Hepatocyte (in vitro differentiated cells): Measurements from ENCODE around the gene CREB5.

Experiments
- EZH2 ChIP-seq: fragments of 200-600 bp; sonication (generic); IDR thresholded peaks from 2 replicates; pipeline ENCODE4 v1.6.1; 2016; ENCODE audit warnings: antibody characterized with exemption, mild to moderate bottlenecking, borderline replicate concordance
- EZH2phosphoT487 ChIP-seq: fragments of 200-600 bp; sonication (generic); IDR thresholded peaks from one replicate; pipeline ENCODE4 v1.6.1; 2018; ENCODE audit warnings: antibody characterized with exemption, mild to moderate bottlenecking, low read depth, moderate library complexity; ENCODE audit not compliant: unreplicated experiment, severe bottlenecking
- TF ChIP-seq, protein P1 (sequence below): fragments of 200-600 bp; sonication (generic); IDR thresholded peaks from 2 replicates; pipeline ENCODE4 v1.5.1; 2016; ENCODE audit warnings: antibody characterized with exemption, mild to moderate bottlenecking; ENCODE audit not compliant: poor library complexity

DNA sequence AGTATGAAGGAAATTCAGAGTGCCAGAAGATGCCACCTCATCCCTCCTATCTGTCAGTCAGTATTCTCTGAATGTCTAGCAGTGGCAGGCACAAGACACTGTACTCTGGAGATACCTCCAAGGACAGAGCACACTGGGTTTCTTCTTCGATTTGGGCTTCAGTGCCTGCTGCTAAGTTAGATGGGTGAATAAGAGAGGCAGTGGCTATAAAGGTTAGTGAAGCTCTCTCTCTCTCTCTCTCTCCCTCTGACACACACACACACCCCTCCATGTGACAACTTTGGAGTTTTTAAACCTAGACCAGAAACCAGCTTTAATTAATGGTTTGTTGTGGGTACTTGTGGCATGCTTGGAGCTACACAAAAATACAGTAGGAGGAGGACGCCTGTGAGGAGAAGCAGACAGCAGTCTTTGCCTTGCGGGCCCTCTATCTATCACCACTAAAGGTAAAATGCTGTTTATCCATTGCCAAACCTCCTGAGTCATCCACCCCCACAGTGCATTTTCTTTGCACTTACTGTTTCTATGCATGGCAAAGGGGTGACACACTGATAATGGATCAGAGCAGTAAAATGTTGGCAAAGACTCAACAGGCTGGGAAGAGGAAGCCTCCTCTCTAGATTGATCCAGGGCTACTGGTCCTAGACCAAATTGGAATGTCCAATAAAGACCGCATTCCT, 443.4 kb downstream of the CREB5 start:
- TF ChIP-seq, protein P1, sequence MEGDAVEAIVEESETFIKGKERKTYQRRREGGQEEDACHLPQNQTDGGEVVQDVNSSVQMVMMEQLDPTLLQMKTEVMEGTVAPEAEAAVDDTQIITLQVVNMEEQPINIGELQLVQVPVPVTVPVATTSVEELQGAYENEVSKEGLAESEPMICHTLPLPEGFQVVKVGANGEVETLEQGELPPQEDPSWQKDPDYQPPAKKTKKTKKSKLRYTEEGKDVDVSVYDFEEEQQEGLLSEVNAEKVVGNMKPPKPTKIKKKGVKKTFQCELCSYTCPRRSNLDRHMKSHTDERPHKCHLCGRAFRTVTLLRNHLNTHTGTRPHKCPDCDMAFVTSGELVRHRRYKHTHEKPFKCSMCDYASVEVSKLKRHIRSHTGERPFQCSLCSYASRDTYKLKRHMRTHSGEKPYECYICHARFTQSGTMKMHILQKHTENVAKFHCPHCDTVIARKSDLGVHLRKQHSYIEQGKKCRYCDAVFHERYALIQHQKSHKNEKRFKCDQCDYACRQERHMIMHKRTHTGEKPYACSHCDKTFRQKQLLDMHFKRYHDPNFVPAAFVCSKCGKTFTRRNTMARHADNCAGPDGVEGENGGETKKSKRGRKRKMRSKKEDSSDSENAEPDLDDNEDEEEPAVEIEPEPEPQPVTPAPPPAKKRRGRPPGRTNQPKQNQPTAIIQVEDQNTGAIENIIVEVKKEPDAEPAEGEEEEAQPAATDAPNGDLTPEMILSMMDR: no peak
- TF ChIP-seq EZH2phosphoT487: no peak
- no peak for TF ChIP-seq EZH2
